HUES64 (cell line): Measurements from ENCODE around the gene CABLES2.

ENCODE experiments used
- H3K27ac ChIP-seq: 2 replicates; pipeline ENCODE4 v1.7.0; 2013; ENCODE audit warnings: low read depth, low read length, inconsistent platforms
- H3K27me3 ChIP-seq: 2 replicates; pipeline ENCODE4 v1.6.1; 2013; ENCODE audit warnings: mild to moderate bottlenecking, low read length; ENCODE audit not compliant: insufficient read depth
- H3K36me3 ChIP-seq: 2 replicates; pipeline ENCODE4 v1.6.1; 2013; ENCODE audit warnings: mild to moderate bottlenecking, low read length; ENCODE audit not compliant: insufficient read depth
- H3K4me1 ChIP-seq: 2 replicates; pipeline ENCODE4 v1.6.1; 2013; ENCODE audit warnings: mild to moderate bottlenecking, low read length, moderate library complexity; ENCODE audit not compliant: insufficient read depth
- H3K4me3 ChIP-seq: 2 replicates; pipeline ENCODE4 v1.5.1; 2013; ENCODE audit warnings: mild to moderate bottlenecking, low read length, moderate library complexity
- H3K9ac ChIP-seq: 2 replicates; pipeline ENCODE4 v1.6.1; 2013; ENCODE audit warnings: mild to moderate bottlenecking, low read depth, low read length
- H3K9me3 ChIP-seq: 2 replicates; pipeline ENCODE4 v1.6.1; 2013; ENCODE audit warnings: low read depth, low read length; ENCODE audit not compliant: insufficient read depth
- WGBS: fragments of 150-250, 120-280 bp; methylation state at CpG from one replicate; pipeline ENCODE4 v1.1.7; 2013; ENCODE audit warnings: missing lambda C conversion rate; 5-methylcytosine and 5-hydroxymethylcytosine counted together

Gene CABLES2

GRCh38 chr20:62392621-62393334 lies 14.3 kb downstream of the CABLES2 start:
- H3K4me1 ChIP-seq = peaks cover 4% of the 10 kb centered on the region; the same call in 1 of the 2 replicates
- 92% methylated on average over 21 of the region's 21 CpGs for WGBS
- H3K27ac ChIP-seq = no peak overlapping the region
- peaks cover 31% of the 10 kb centered on the region for H3K36me3 ChIP-seq
- no peaks in the 10 kb centered on the region for H3K9me3 ChIP-seq
- no peak overlapping the region for H3K4me3 ChIP-seq
- no peak overlapping the region for H3K9ac ChIP-seq
- no peaks in the 10 kb centered on the region for H3K27me3 ChIP-seq

GRCh38 chr20:62392077-62392418 lies 15.0 kb downstream of the CABLES2 start:
- 95% methylated on average over 10 of the region's 10 CpGs for WGBS

GRCh38 chr20:62391165-62392076 lies 15.7 kb downstream of the CABLES2 start:
- Histone ChIP-seq H3K36me3 (peaks cover 34% of the 10 kb centered on the region), H3K27me3 (no peaks in the 10 kb centered on the region), H3K9ac (no peak overlapping the region), H3K9me3 (no peaks in the 10 kb centered on the region), H3K4me1 (peaks cover 6% of the 10 kb centered on the region; the same call in 1 of the 2 replicates), H3K27ac (no peak overlapping the region), H3K4me3 (no peak overlapping the region)
- 95% methylated on average over 44 of the region's 44 CpGs for WGBS

More at GRCh38 chr20:62392077-62392418, 15.0 kb downstream of the CABLES2 start:
- peaks cover 6% of the 10 kb centered on the region; the same call in 1 of the 2 replicates for H3K4me1 ChIP-seq
- peaks cover 34% of the 10 kb centered on the region for H3K36me3 ChIP-seq
- H3K27me3 ChIP-seq = no peaks in the 10 kb centered on the region
- no peaks in the 10 kb centered on the region for H3K9me3 ChIP-seq
- no peak overlapping the region for H3K9ac ChIP-seq
- H3K27ac ChIP-seq = no peak overlapping the region
- no peak overlapping the region for H3K4me3 ChIP-seq

GRCh38 chr20:62390317-62391164 lies 16.5 kb downstream of the CABLES2 start:
- peak overlapping the region; percentile 19; the same call in 1 of the 2 replicates for H3K27ac ChIP-seq
- no peaks in the 10 kb centered on the region for H3K27me3 ChIP-seq
- no peaks in the 10 kb centered on the region for H3K9me3 ChIP-seq
- H3K4me1 ChIP-seq = peaks cover 6% of the 10 kb centered on the region; the same call in 1 of the 2 replicates
- H3K36me3 ChIP-seq = peaks cover 34% of the 10 kb centered on the region
- 92% methylated on average over 29 of the region's 29 CpGs for whole genome bisulfite sequencing
- no peak overlapping the region for H3K9ac ChIP-seq
- H3K4me3 ChIP-seq = no peak overlapping the region

- Histone ChIP-seq H3K27me3 (no peaks in the 10 kb centered on the region), H3K4me1 (peaks cover 10% of the 10 kb centered on the region; the same call in 1 of the 2 replicates), H3K36me3 (peaks cover 34% of the 10 kb centered on the region), H3K27ac (no peak overlapping the region), H3K9ac (no peak overlapping the region), H3K4me3 (no peak overlapping the region), H3K9me3 (no peaks in the 10 kb centered on the region)
- 94% methylated on average over 5 of the region's 5 CpGs for whole genome bisulfite sequencing
Measured at GRCh38 chr20:62389601-62390087, 17.4 kb downstream of the CABLES2 start.

- no peaks in the 10 kb centered on the region for H3K9me3 ChIP-seq
- H3K36me3 ChIP-seq = peaks cover 34% of the 10 kb centered on the region
- WGBS = 91% methylated on average over 11 of the region's 11 CpGs
- H3K27ac ChIP-seq = 0 out of 2 replicates have a peak overlapping the region, but pooled peaks have one; percentile 9
- H3K27me3 ChIP-seq = no peaks in the 10 kb centered on the region
- H3K4me1 ChIP-seq = peaks cover 10% of the 10 kb centered on the region; the same call in 1 of the 2 replicates
- no peak overlapping the region for H3K4me3 ChIP-seq
- no peak overlapping the region for H3K9ac ChIP-seq
Measured at GRCh38 chr20:62388839-62389600, 18.1 kb downstream of the CABLES2 start.

- Histone ChIP-seq H3K9ac (peak overlapping the region; percentile 98), H3K4me1 (peaks cover 10% of the 10 kb centered on the region; the same call in 1 of the 2 replicates), H3K4me3 (peak overlapping the region; percentile 99), H3K27me3 (no peaks in the 10 kb centered on the region), H3K9me3 (no peaks in the 10 kb centered on the region), H3K36me3 (peaks cover 34% of the 10 kb centered on the region), H3K27ac (peak overlapping the region; percentile 76)
- WGBS = 88% methylated on average over 20 of the region's 20 CpGs
Measured at GRCh38 chr20:62387933-62388635, 19.0 kb downstream of the CABLES2 start.

GRCh38 chr20:62387219-62387913 lies 19.7 kb downstream of the CABLES2 start:
- Histone ChIP-seq H3K9me3 (no peaks in the 10 kb centered on the region), H3K36me3 (peaks cover 35% of the 10 kb centered on the region), H3K4me3 (peak overlapping the region; percentile 99), H3K27ac (peak overlapping the region; percentile 76), H3K9ac (peak overlapping the region; percentile 98), H3K27me3 (no peaks in the 10 kb centered on the region), H3K4me1 (peaks cover 10% of the 10 kb centered on the region; the same call in 1 of the 2 replicates)
- WGBS = 4% methylated on average over 47 of the region's 47 CpGs

- peaks cover 10% of the 10 kb centered on the region; the same call in 1 of the 2 replicates for H3K4me1 ChIP-seq
- H3K4me3 ChIP-seq = peak within 1 kb of the TSS; percentile 99
- H3K36me3 ChIP-seq = peaks cover 43% of the 10 kb centered on the region
- H3K27ac ChIP-seq = peak within 1 kb of the TSS; percentile 89
- H3K9ac ChIP-seq = peak within 1 kb of the TSS; percentile 98
- H3K9me3 ChIP-seq = no peaks in the 10 kb centered on the region
- no peaks in the 10 kb centered on the region for H3K27me3 ChIP-seq
- WGBS = under 1% methylated on average over 83 of the region's 83 CpGs
Measured at GRCh38 chr20:62386383-62387218, 20.5 kb downstream of the CABLES2 start, which contains the start of gene RPS21. Gene RPS21 (plus strand): TSS chr20:62387103. CDS start chr20:62387339, 236 bp downstream.
